Liver (tissue), 9 donors: ENCODE data around the gene TOGARAM2. TPM values are rescaled to one million over a fixed set of nuclear protein-coding genes. Genes with fewer than 3 reads are reported as not detected.

ENCODE experiments used
- DNase-seq: peaks from one replicate; pipeline ENCODE4 v3.0.0-alpha.2; 2017; ENCODE audit warnings: low spot score
- H3K27ac ChIP-seq, 2 donors: one replicate each; pipeline ENCODE4 v1.7.0; 2013; ENCODE audit warnings: inconsistent platforms in 2 of 2, low read length in 2 of 2, control low read depth in 1 of 2, low read depth in 1 of 2, mild to moderate bottlenecking in 1 of 2
- H3K27me3 ChIP-seq, 4 donors: one replicate each; pipeline versions ENCODE4 v1.6.1 to v1.7.0; 2013; ENCODE audit warnings: low read length in 3 of 4, inconsistent platforms in 1 of 4, mild to moderate bottlenecking in 1 of 4, moderate library complexity in 1 of 4; ENCODE audit not compliant: control insufficient read depth in 4 of 4, insufficient read depth in 4 of 4
- H3K36me3 ChIP-seq, 4 donors: one replicate each; pipeline versions ENCODE4 v1.6.1 to v1.7.0; 2013; ENCODE audit warnings: low read length in 3 of 4, mild to moderate bottlenecking in 3 of 4, low read depth in 1 of 4, moderate library complexity in 1 of 4; ENCODE audit not compliant: control insufficient read depth in 4 of 4, insufficient read depth in 3 of 4
- H3K4me1 ChIP-seq, 4 donors: one replicate each; pipeline versions ENCODE4 v1.6.1 to v1.7.0; 2013; ENCODE audit warnings: low read length in 3 of 4, mild to moderate bottlenecking in 3 of 4, moderate library complexity in 1 of 4; ENCODE audit not compliant: control insufficient read depth in 4 of 4, insufficient read depth in 4 of 4
- H3K4me3 ChIP-seq, 3 donors: one replicate each; pipeline versions ENCODE4 v1.6.1 to v1.7.0; 2013; ENCODE audit warnings: low read length in 3 of 3, control low read depth in 1 of 3, low read depth in 1 of 3, mild to moderate bottlenecking in 1 of 3
- H3K9ac ChIP-seq, 2 donors: one replicate each; pipeline ENCODE4 v1.7.0; 2013; ENCODE audit warnings: low read length in 2 of 2, mild to moderate bottlenecking in 2 of 2, moderate library complexity in 2 of 2, control low read depth in 1 of 2, low read depth in 1 of 2
- H3K9me3 ChIP-seq, 4 donors: one replicate each; pipeline versions ENCODE4 v1.6.1 to v1.7.0; 2013; ENCODE audit warnings: low read length in 3 of 4; ENCODE audit not compliant: control insufficient read depth in 4 of 4
- ATF3 ChIP-seq: IDR thresholded peaks from 2 replicates; pipeline ENCODE4 v1.6.1; 2016; ENCODE audit warnings: antibody characterized with exemption
- CTCF ChIP-seq: fragments of 150-350 bp; IDR thresholded peaks from 2 replicates; pipeline ENCODE4 v1.5.1; 2017; ENCODE audit warnings: improper control_type of control experiment, low read depth, low read length; ENCODE audit not compliant: missing input control
- EGR1 ChIP-seq, 2 donors: IDR thresholded peaks; 2 replicates each; pipeline ENCODE4 v1.6.1; 2016 to 2018; ENCODE audit warnings: antibody characterized with exemption in 2 of 2, low read depth in 2 of 2
- FOXA1 ChIP-seq: IDR thresholded peaks from 2 replicates; pipeline ENCODE4 v1.6.1; 2016; ENCODE audit warnings: antibody characterized with exemption
- FOXA2 ChIP-seq: IDR thresholded peaks from 2 replicates; pipeline ENCODE4 v1.6.1; 2016; ENCODE audit warnings: antibody characterized with exemption
- GABPA ChIP-seq, 2 donors: IDR thresholded peaks in 1 of 2; conservative IDR thresholded peaks in 1 of 2; 2 replicates each; pipeline ENCODE4 v1.6.1; 2016; ENCODE audit warnings: antibody characterized with exemption in 2 of 2, mild to moderate bottlenecking in 1 of 2, moderate library complexity in 1 of 2
- HNF4A ChIP-seq, 2 donors: conservative IDR thresholded peaks; 2 replicates each; pipeline ENCODE4 v1.6.1; 2016; ENCODE audit warnings: antibody characterized with exemption in 2 of 2, mild to moderate bottlenecking in 2 of 2
- HNF4G ChIP-seq: IDR thresholded peaks from 2 replicates; pipeline ENCODE4 v1.6.1; 2016; ENCODE audit warnings: antibody characterized with exemption
- JUND ChIP-seq, 2 donors: IDR thresholded peaks; 2 replicates each; pipeline ENCODE4 v1.6.1; 2016; ENCODE audit warnings: antibody characterized with exemption in 2 of 2
- MAX ChIP-seq: IDR thresholded peaks from 2 replicates; pipeline ENCODE4 v1.6.1; 2016; ENCODE audit warnings: antibody characterized with exemption
- NR2F2 ChIP-seq: IDR thresholded peaks from 2 replicates; pipeline ENCODE4 v1.6.1; 2016; ENCODE audit warnings: antibody characterized with exemption
- RAD21 ChIP-seq, 2 donors: IDR thresholded peaks; 2 replicates each; pipeline ENCODE4 v1.6.1; 2016; ENCODE audit warnings: antibody characterized with exemption in 2 of 2, mild to moderate bottlenecking in 2 of 2
- REST ChIP-seq: IDR thresholded peaks from 2 replicates; pipeline ENCODE4 v1.6.1; 2016; ENCODE audit warnings: antibody characterized with exemption, mild to moderate bottlenecking
- RXRA ChIP-seq, 2 donors: IDR thresholded peaks; 2 replicates each; pipeline ENCODE4 v1.6.1; 2017 to 2018; ENCODE audit warnings: antibody characterized with exemption in 2 of 2, mild to moderate bottlenecking in 1 of 2
- SP1 ChIP-seq: IDR thresholded peaks from 2 replicates; pipeline ENCODE4 v1.6.1; 2018; ENCODE audit warnings: antibody characterized with exemption, mild to moderate bottlenecking
- TAF1 ChIP-seq: conservative IDR thresholded peaks from 2 replicates; pipeline ENCODE4 v1.6.1; 2016; ENCODE audit warnings: antibody characterized with exemption, mild to moderate bottlenecking
- YY1 ChIP-seq: IDR thresholded peaks from 2 replicates; pipeline ENCODE4 v1.6.1; 2016; ENCODE audit warnings: antibody characterized with exemption, mild to moderate bottlenecking
- ZBTB33 ChIP-seq: IDR thresholded peaks from 2 replicates; pipeline ENCODE4 v1.6.1; 2016; ENCODE audit warnings: antibody characterized with exemption
- WGBS: extraction: QIAGEN DNeasy Blood & Tissue Kit; methylation state at CpG from one replicate; pipeline ENCODE4 v1.1.7; 2013; 5-methylcytosine and 5-hydroxymethylcytosine counted together
- polyA plus RNA-seq, 2 donors: library from polyadenylated mRNA; stranded (reverse) in 1 of 2; unstranded in 1 of 2; fragments of 200-250 nt in 1 of 2; fragments of >200 nt in 1 of 2; fragmentation: Nextera tagmentation in 1 of 2; extraction: Ambion mirVana in 1 of 2; gene quantifications; one replicate each; pipeline versions ENCODE4 v1.2.1 to v1.2.3, GENCODE V29; 2013 to 2015
- total RNA-seq, 2 donors: library from RNA; depleted of rRNA; stranded (reverse); fragments of >200 nt; gene quantifications; one replicate each; pipeline ENCODE4 v1.2.3, GENCODE V29; 2014
- donor health status: healthy.
- donor health status: healthy.
- donor health status: healthy.
- donor health status: healthy.
- donor health status: healthy.

Gene TOGARAM2
- total and polyA plus RNA-seq, 4 donors = 0.15 to 0.42 (median 0.19) TPM; not detected in 1

- no peak for DNase-seq
- H3K27me3 ChIP-seq = no peaks in the 10 kb centered on the region
- H3K4me3 ChIP-seq = no peak overlapping the region
- H3K27ac ChIP-seq = no peak overlapping the region
- no peaks in the 10 kb centered on the region for H3K4me1 ChIP-seq
- H3K9me3 ChIP-seq = no peaks in the 10 kb centered on the region
- no peaks in the 10 kb centered on the region for H3K36me3 ChIP-seq
- 94% methylated on average over 4 of the region's 4 CpGs for WGBS
- no peak overlapping the region for H3K9ac ChIP-seq
- TF ChIP-seq FOXA2 (no peak), TAF1 (no peak), ATF3 (no peak), FOXA1 (no peak), CTCF (no peak), JUND (IDR thresholded peaks at IDR 0.05) (no peak), RXRA (IDR thresholded peaks at IDR 0.05) (no peak), EGR1 (IDR thresholded peaks at IDR 0.05; ENCODE audit: low read depth in 2 of 2) (no peak), SP1 (no peak), NR2F2 (no peak), GABPA (IDR thresholded peaks at IDR 0.05 in 1 of 2, conservative IDR thresholded peaks at IDR 0.05 in 1 of 2) (no peak), HNF4A (conservative IDR thresholded peaks at IDR 0.05) (no peak), YY1 (no peak), HNF4G (no peak), ZBTB33 (no peak), RAD21 (IDR thresholded peaks at IDR 0.05) (no peak), REST (no peak), MAX (no peak)
Measured at GRCh38 chr2:28974252-28974651, 6.8 kb upstream of the TOGARAM2 start.
